Progenitor cell of endocrine pancreas (in vitro differentiated cells): ENCODE measurements around the gene SAV1. TPM values are rescaled to one million over a fixed set of nuclear protein-coding genes. Genes with fewer than 3 reads are reported as not detected.
"Not testable (repeated sequence)": the region's sequence is repeated elsewhere in the genome, so short reads cannot be mapped to it uniquely, and the experiment has no call there.

ENCODE experiments used
- DNase-seq: peaks from one replicate; pipeline ENCODE4 v3.0.0; 2021; ENCODE audit warnings: low spot score; ENCODE audit not compliant: unreplicated experiment
- H3K27ac Mint-ChIP-seq: 2 replicates; pipeline ENCODE4 v1.8.0; 2021; ENCODE audit warnings: mild to moderate bottlenecking, moderate library complexity, mixed read lengths
- H3K27me3 Mint-ChIP-seq: 2 replicates; pipeline ENCODE4 v1.8.0; 2021; ENCODE audit warnings: mixed read lengths
- H3K36me3 Mint-ChIP-seq: 2 replicates; pipeline ENCODE4 v1.8.0; 2022; ENCODE audit warnings: mixed read lengths; ENCODE audit not compliant: insufficient read depth
- H3K4me1 Mint-ChIP-seq: 2 replicates; pipeline ENCODE4 v1.8.0; 2021; ENCODE audit warnings: low read depth, mixed read lengths
- H3K4me3 Mint-ChIP-seq: 2 replicates; pipeline ENCODE4 v1.8.0; 2021; ENCODE audit warnings: low read depth, mild to moderate bottlenecking, moderate library complexity, mixed read lengths
- H3K9me3 Mint-ChIP-seq: 2 replicates; pipeline ENCODE4 v1.8.0; 2021; ENCODE audit warnings: low read depth, mixed read lengths
- CTCF ChIP-seq: fragments of 200-600 bp; sonication (generic); IDR thresholded peaks from one replicate; pipeline ENCODE4 v1.5.0; 2021; ENCODE audit warnings: antibody characterized with exemption, mild to moderate bottlenecking; ENCODE audit not compliant: unreplicated experiment
- total RNA-seq: library from RNA; stranded (reverse); gene quantifications from 2 replicates; pipeline ENCODE4 v1.2.1, GENCODE V29; 2021

Gene SAV1
- total RNA-seq, 1 donor from 2014 or later, result 27.0 TPM

GRCh38 chr14:50704454-50705010 is 36.4 kb upstream of the SAV1 start:
- Mint-ChIP-seq H3K4me1 (no peaks in the 10 kb centered on the region), H3K9me3 (peaks cover 4% of the 10 kb centered on the region), H3K27me3 (peaks cover 4% of the 10 kb centered on the region), H3K4me3 (no peak overlapping the region), H3K27ac (no peak overlapping the region), H3K36me3 (no peaks in the 10 kb centered on the region)
- DNase-seq, result no peak
- no peak for TF ChIP-seq CTCF

GRCh38 chr14:50697659-50698290 is 29.7 kb upstream of the SAV1 start:
- no peak for DNase-seq
- Mint-ChIP-seq H3K4me1 (no peaks in the 10 kb centered on the region), H3K27me3 (no peaks in the 10 kb centered on the region), H3K4me3 (no peak overlapping the region), H3K36me3 (peaks cover 4% of the 10 kb centered on the region), H3K27ac (no peak overlapping the region), H3K9me3 (peaks cover 20% of the 10 kb centered on the region)
- no peak for TF ChIP-seq CTCF

GRCh38 chr14:50694260-50694659 is 26.2 kb upstream of the SAV1 start:
- not testable (repeated sequence) for DNase-seq, H3K4me3 Mint-ChIP-seq, H3K27me3 Mint-ChIP-seq, H3K27ac Mint-ChIP-seq, H3K36me3 Mint-ChIP-seq, H3K4me1 Mint-ChIP-seq
- peaks cover 23% of the 10 kb centered on the region for H3K9me3 Mint-ChIP-seq

- Mint-ChIP-seq H3K4me3 (no peak overlapping the region), H3K27me3 (peaks cover 4% of the 10 kb centered on the region), H3K4me1 (no peaks in the 10 kb centered on the region), H3K27ac (no peak overlapping the region), H3K36me3 (no peaks in the 10 kb centered on the region), H3K9me3 (peaks cover 9% of the 10 kb centered on the region)
- DNase-seq, result no peak
- no peak for TF ChIP-seq CTCF
These were observed 20.8 kb upstream of the SAV1 start for GRCh38 chr14:50688875-50689274.

GRCh38 chr14:50679674-50680073 is 11.6 kb upstream of the SAV1 start:
- H3K27ac Mint-ChIP-seq, result no peak overlapping the region
- no peak overlapping the region for H3K4me3 Mint-ChIP-seq
- DNase-seq, result no peak
- H3K36me3 Mint-ChIP-seq, result no peaks in the 10 kb centered on the region
- TF ChIP-seq CTCF, result no peak
- H3K27me3 Mint-ChIP-seq, result peaks cover 16% of the 10 kb centered on the region
- H3K4me1 Mint-ChIP-seq, result peaks cover 10% of the 10 kb centered on the region
- H3K9me3 Mint-ChIP-seq, result peaks cover 5% of the 10 kb centered on the region

- Mint-ChIP-seq H3K36me3 (no peaks in the 10 kb centered on the region), H3K4me1 (peaks cover 10% of the 10 kb centered on the region), H3K27ac (no peak overlapping the region), H3K4me3 (no peak overlapping the region), H3K9me3 (peaks cover 5% of the 10 kb centered on the region), H3K27me3 (peaks cover 16% of the 10 kb centered on the region)
- DNase-seq, result no peak
- TF ChIP-seq CTCF, result no peak
These were observed 10.1 kb upstream of the SAV1 start for GRCh38 chr14:50678163-50678562.
